NT2/D1 (cell line): ENCODE results near the gene NBAS.

Experiments used
- SUZ12 ChIP-seq: IDR thresholded peaks from 2 replicates; pipeline ENCODE4 v1.6.1; 2011; ENCODE audit not compliant: insufficient read length, insufficient read depth; ENCODE audit errors: extremely low read depth
- YY1 ChIP-seq: IDR thresholded peaks from 2 replicates; pipeline ENCODE4 v1.6.1; 2011; ENCODE audit not compliant: insufficient read length, insufficient read depth
- ZNF274 ChIP-seq: IDR thresholded peaks from 2 replicates; pipeline ENCODE4 v1.6.1; 2011; ENCODE audit warnings: mild to moderate bottlenecking, low read depth, low read length

GRCh38 chr2:15195813-15196212 is 365.3 kb downstream of the NBAS start:
- TF ChIP-seq ZNF274 = no peak
- no peak for TF ChIP-seq SUZ12
- no peak for TF ChIP-seq YY1
